SU-DHL-6 (cell line): Measurements from ENCODE around the gene DNAI7.

Experiments
- H2AFZ ChIP-seq: fragments of 200-600 bp; sonication (generic); 2 replicates; pipeline ENCODE4 v1.6.1; 2014; ENCODE audit warnings: low read depth, mild to moderate bottlenecking, moderate library complexity, mixed read lengths, antibody characterized with exemption, low read length; ENCODE audit not compliant: severe bottlenecking
- H3F3A ChIP-seq: fragments of 200-600 bp; shearing (Covaris generic); 2 replicates; pipeline ENCODE4 v1.6.0; 2016; ENCODE audit warnings: antibody characterized with exemption, mild to moderate bottlenecking; ENCODE audit not compliant: insufficient read depth
- H3K27ac ChIP-seq: fragments of 200-600 bp; sonication (generic); 2 replicates; pipeline ENCODE4 v1.5.1; 2016; ENCODE audit warnings: low read depth, mild to moderate bottlenecking, low read length, moderate library complexity, mixed read lengths
- H3K27me3 ChIP-seq: fragments of 200-600 bp; sonication (generic), shearing (Covaris generic); 2 replicates; pipeline ENCODE4 v1.6.0; 2014; ENCODE audit warnings: mild to moderate bottlenecking, low read length
- H3K36me3 ChIP-seq: fragments of 200-600 bp; sonication (generic); 2 replicates; pipeline ENCODE4 v1.6.1; 2014; ENCODE audit warnings: mild to moderate bottlenecking, low read length, mixed read lengths
- H3K4me2 ChIP-seq: fragments of 300-600, 200-600 bp; shearing (Covaris generic), sonication (generic); 2 replicates; pipeline ENCODE4 v1.6.0; 2014; ENCODE audit warnings: low read length, low read depth, mild to moderate bottlenecking; ENCODE audit not compliant: poor library complexity, severe bottlenecking
- H3K4me3 ChIP-seq: fragments of 200-600 bp; sonication (generic); 2 replicates; pipeline ENCODE4 v1.5.1; 2014; ENCODE audit warnings: antibody characterized with exemption, low read length, mild to moderate bottlenecking, mixed read lengths; ENCODE audit not compliant: insufficient read depth, poor library complexity, severe bottlenecking
- H3K79me2 ChIP-seq: fragments of 200-600 bp; sonication (generic); 2 replicates; pipeline ENCODE4 v1.6.1; 2014; ENCODE audit warnings: mild to moderate bottlenecking, low read length, moderate library complexity; ENCODE audit not compliant: insufficient read depth
- H3K9ac ChIP-seq: fragments of 200-600 bp; sonication (generic); 2 replicates; pipeline ENCODE4 v1.7.0; 2014; ENCODE audit warnings: mild to moderate bottlenecking, low read length
- H3K9me2 ChIP-seq: fragments of 200-600 bp; sonication (generic); replicated peaks from 2 replicates; pipeline ENCODE4 v1.6.1; 2014; ENCODE audit warnings: low read length; ENCODE audit not compliant: insufficient read depth
- H3K9me3 ChIP-seq: fragments of 200-600 bp; sonication (generic); 2 replicates; pipeline ENCODE4 v1.6.1; 2014; ENCODE audit warnings: low read length, mixed read lengths; ENCODE audit not compliant: insufficient read depth
- H4K20me1 ChIP-seq: fragments of 200-600 bp; sonication (generic); 2 replicates; pipeline ENCODE4 v1.6.1; 2014; ENCODE audit warnings: low read depth, mild to moderate bottlenecking, antibody characterized with exemption, low read length, moderate library complexity, mixed read lengths
- CTCF ChIP-seq: fragments of 200-600 bp; sonication (generic); IDR thresholded peaks from one replicate; pipeline ENCODE4 v1.5.1; 2017; ENCODE audit warnings: antibody characterized with exemption, mild to moderate bottlenecking, low read length, moderate library complexity; ENCODE audit not compliant: insufficient read depth, poor library complexity, severe bottlenecking
- EZH2phosphoT487 ChIP-seq: fragments of 200-600 bp; sonication (generic), shearing (Covaris generic); conservative IDR thresholded peaks from 2 replicates; pipeline ENCODE4 v1.6.1; 2018; ENCODE audit warnings: mild to moderate bottlenecking, antibody characterized with exemption, low read length, moderate library complexity, mixed read lengths

Gene DNAI7

GRCh38 chr12:25186788-25187402, 8.1 kb downstream of the DNAI7 start:
- H3K4me3 ChIP-seq = no peak overlapping the region
- TF ChIP-seq CTCF = no peak
- no peak for TF ChIP-seq EZH2phosphoT487

DNA sequence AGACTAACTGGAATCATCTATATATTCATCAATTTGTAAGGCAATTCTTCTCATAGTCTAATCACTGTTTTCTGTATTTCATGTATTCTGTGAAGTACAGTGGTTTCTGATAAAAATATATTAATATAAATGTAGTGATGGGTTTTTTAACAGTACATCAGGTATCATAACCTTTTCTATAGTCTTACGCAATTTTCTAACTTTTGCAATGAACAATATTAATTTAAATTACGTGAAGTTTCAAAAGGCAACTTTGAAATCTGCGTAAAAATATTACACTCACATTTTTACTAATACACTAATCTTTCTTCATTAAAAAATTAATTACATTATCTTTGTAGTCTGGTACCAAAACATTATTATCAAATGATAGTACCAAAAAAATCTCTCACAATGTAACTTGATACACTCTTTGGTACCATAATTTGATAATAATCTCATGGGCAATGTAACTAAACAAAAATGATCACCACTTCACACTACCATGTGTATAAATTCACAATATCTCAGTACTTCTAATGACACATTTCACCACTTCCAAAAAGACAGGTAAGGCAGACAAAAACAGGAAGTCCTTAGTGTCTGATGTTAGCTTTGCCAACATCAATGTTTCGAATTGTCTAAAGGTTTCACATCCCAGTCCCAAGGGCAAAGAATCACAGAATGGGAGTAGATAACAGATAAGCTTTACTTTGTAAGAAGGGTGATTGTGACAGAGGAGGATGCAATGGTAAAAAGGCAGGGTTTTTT, 8.7 kb downstream of the DNAI7 start:
- no peak overlapping the region for H2AFZ ChIP-seq
- H3K9me3 ChIP-seq = no peaks in the 10 kb centered on the region
- TF ChIP-seq CTCF (no peak), EZH2phosphoT487 (no peak)
- H3K36me3 ChIP-seq = no peaks in the 10 kb centered on the region
- no peaks in the 10 kb centered on the region for H3K9me2 ChIP-seq
- H3K9ac ChIP-seq = no peak overlapping the region
- H3K27me3 ChIP-seq = no peaks in the 10 kb centered on the region
- no peaks in the 10 kb centered on the region for H3F3A ChIP-seq
- H3K4me2 ChIP-seq = no peak overlapping the region
- H4K20me1 ChIP-seq = no peaks in the 10 kb centered on the region
- H3K79me2 ChIP-seq = no peaks in the 10 kb centered on the region
- no peak overlapping the region for H3K4me3 ChIP-seq
- no peak overlapping the region for H3K27ac ChIP-seq

More at GRCh38 chr12:25186788-25187402, 8.1 kb downstream of the DNAI7 start:
- H3K27me3 ChIP-seq = no peaks in the 10 kb centered on the region
- no peaks in the 10 kb centered on the region for H3K9me3 ChIP-seq
- H2AFZ ChIP-seq = no peak overlapping the region
- H3F3A ChIP-seq = no peaks in the 10 kb centered on the region
- H3K36me3 ChIP-seq = no peaks in the 10 kb centered on the region
- no peaks in the 10 kb centered on the region for H3K9me2 ChIP-seq
- H3K79me2 ChIP-seq = no peaks in the 10 kb centered on the region
- no peak overlapping the region for H3K9ac ChIP-seq
- H3K27ac ChIP-seq = no peak overlapping the region
- no peaks in the 10 kb centered on the region for H4K20me1 ChIP-seq
- no peak overlapping the region for H3K4me2 ChIP-seq

- Histone ChIP-seq H3K27me3 (no peaks in the 10 kb centered on the region), H3F3A (no peaks in the 10 kb centered on the region), H4K20me1 (no peaks in the 10 kb centered on the region), H3K9ac (no peak overlapping the region), H3K9me3 (no peaks in the 10 kb centered on the region), H3K79me2 (no peaks in the 10 kb centered on the region), H3K9me2 (no peaks in the 10 kb centered on the region), H3K4me2 (no peak overlapping the region), H2AFZ (no peak overlapping the region), H3K36me3 (no peaks in the 10 kb centered on the region), H3K27ac (no peak overlapping the region), H3K4me3 (no peak overlapping the region)
- TF ChIP-seq CTCF (no peak), EZH2phosphoT487 (no peak)
These were observed 10.8 kb downstream of the DNAI7 start for GRCh38 chr12:25184132-25184531.
